GM19099 (cell line): ENCODE measurements around the gene CGRRF1.

Experiments
- POLR2A ChIP-seq: IDR thresholded peaks from 3 replicates; pipeline ENCODE4 v1.6.1; 2011; ENCODE audit warnings: low read depth; ENCODE audit not compliant: insufficient read length; ENCODE audit errors: extremely low read depth

Gene CGRRF1

DNA sequence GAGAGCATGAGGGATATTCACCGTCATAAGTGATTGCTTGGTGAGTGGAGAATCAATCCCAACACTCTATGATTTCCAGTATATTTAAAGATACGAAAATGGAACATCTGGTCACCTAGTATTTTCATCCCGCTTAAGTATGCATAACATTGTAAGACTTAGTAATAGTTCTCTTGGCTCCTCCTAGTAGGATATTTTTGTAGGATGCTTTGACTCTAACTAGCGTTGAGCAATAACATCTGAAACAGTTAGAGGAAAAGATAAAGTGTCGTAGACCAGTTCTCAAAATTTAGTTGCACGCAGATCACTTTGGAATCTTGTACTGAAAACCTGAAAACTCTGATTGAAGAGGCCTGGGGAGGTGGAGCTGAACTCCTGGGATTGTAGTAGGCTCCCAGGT, 64.8 kb downstream of the CGRRF1 start:
- TF ChIP-seq POLR2A: no peak

- no peak for TF ChIP-seq POLR2A
These were observed 67.8 kb downstream of the CGRRF1 start for GRCh38 chr14:54577494-54577893.

DNA sequence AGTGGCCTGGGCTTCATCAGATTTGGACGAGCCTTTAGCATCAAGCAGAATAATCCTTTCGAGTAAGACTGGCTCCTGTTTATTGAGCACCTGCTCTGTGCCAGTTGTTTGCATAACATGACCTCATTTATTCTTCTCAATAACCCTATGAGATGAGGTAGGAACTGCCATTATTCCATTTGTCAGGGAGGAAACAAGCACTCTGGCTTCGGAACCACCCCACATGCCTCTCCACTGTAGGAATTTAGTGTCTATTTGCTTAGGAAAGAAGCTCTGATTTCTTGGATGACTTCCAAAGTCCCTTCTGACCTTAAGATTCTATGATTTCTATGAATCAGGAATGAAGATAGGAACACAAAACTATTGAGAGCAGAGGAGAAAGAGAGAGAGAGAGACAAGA, 68.3 kb downstream of the CGRRF1 start:
- TF ChIP-seq POLR2A: no peak

GRCh38 chr14:54579621-54580020, 69.9 kb downstream of the CGRRF1 start:
- no peak for TF ChIP-seq POLR2A

- TF ChIP-seq POLR2A: no peak
These were observed 71.2 kb downstream of the CGRRF1 start for GRCh38 chr14:54580933-54581332.

GRCh38 chr14:54582334-54582733, 72.6 kb downstream of the CGRRF1 start:
- TF ChIP-seq POLR2A: no peak

GRCh38 chr14:54584097-54584496, 74.4 kb downstream of the CGRRF1 start:
- TF ChIP-seq POLR2A: no peak

- no peak for TF ChIP-seq POLR2A
These were observed 75.5 kb downstream of the CGRRF1 start for GRCh38 chr14:54585214-54585613.
